SK-MEL-5 (cell line): ENCODE data around the gene LGI4. TPM values are rescaled to one million over a fixed set of nuclear protein-coding genes. Genes with fewer than 3 reads are reported as not detected.
A peak's percentile ranks its signal among the peaks of the same experiment; 100 is the strongest.

Experiments
- DNase-seq: peaks from one replicate; pipeline ENCODE4 v3.0.0-alpha.2; 2016; ENCODE audit warnings: low read depth, low spot score
- in situ Hi-C: cut with HindIII; loops from 2 replicates; pipeline ENCODE4 v1.10.0; 2016; ENCODE audit warnings: low sequenced_read_pairs, high pct_unique_total_duplicates, low pct_unique_long_range_greater_than_20kb
- small RNA-seq, 2 experiments: library from RNA; depleted of rRNA; stranded (forward); fragments of <200 nt; gene quantifications; one replicate each; pipeline ENCODE3, GENCODE V24; 2014
- total RNA-seq: library from RNA; depleted of rRNA; stranded (reverse); fragments of >200 nt; shearing (Covaris generic); gene quantifications from 2 replicates; pipeline ENCODE4 v1.2.3, GENCODE V29; 2014; rRNA removed

LGI4 gene
- total RNA-seq, 1 experiment from 2014 or later, result 0.11 TPM

DNA sequence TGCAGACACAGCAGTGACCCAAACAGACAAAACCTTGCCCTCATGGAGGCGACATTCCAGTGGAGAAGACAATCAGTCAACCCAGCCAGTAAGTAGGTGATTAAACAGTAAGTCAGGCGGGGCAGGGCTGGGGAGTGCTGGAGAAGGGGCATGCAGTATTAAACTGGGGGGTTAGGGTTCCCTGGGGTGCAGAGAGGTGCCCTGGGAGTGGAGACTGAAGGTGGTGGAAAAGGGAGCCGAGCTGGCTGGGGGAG is 50.4 kb downstream of the LGI4 start:
- no peak for DNase-seq
- in situ Hi-C loops, result no loop called here

DNA sequence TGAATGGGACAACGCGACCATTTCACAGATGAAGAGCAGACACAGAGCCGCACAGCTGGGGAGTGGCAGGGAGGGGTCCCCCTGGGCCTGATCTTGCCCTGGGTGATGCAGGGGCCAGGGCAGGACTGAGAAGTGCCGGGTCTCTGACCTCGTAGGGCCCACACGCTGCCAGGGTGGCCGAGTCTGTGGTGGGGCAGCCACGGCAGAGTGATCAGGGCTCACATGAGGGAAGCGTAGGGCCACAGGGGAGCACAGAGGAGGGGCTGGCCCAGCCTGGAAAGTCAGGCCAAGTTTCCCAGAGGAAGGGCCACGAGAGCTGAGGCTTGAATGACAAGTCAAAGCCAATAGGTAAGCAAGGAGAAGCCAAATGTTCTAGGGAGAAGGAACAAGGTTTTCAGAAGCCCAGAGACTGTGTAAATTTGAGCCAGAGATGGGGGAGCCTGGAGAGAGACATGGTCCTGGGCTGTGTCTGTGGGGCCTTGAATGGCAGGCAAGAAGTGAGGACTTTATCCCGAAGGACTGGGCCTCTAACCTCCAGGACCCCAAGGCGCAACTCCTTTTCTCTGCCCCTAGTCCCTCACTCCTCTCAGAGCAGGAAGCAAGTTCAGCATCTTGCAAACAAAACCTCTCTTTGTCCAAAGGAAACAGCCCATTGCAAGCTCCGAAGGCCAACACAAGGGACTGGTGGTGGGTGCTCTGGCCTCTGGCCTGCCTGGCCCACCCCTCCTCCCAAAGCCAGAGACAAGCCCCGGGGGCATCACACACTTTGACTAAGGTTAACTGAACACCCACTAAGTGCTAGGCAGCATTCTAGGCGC is 51.0 kb downstream of the LGI4 start:
- peak; percentile 55 for DNase-seq
- in situ Hi-C loops, result no loop called here

DNA sequence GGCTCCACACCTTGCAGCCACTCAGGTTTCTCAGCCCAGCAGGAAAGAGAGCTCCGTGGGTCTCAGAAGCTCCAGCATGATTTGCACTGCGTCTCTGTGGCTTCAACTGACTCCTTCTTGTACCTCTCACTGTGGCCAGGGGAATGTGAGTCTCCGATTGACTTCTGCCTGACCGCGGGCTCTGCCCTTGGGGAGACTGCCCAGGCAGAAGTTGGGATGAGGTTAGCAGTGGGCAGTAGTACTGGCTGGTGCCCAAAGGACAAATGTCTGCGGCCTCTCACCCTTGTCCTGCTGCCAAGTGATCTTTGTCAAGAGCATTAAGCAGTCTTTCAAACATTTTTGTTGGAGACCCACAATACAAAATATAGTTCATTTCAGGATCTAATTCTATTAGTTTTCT is 53.7 kb downstream of the LGI4 start:
- no peak for DNase-seq
- in situ Hi-C loops, result no loop called here

DNA sequence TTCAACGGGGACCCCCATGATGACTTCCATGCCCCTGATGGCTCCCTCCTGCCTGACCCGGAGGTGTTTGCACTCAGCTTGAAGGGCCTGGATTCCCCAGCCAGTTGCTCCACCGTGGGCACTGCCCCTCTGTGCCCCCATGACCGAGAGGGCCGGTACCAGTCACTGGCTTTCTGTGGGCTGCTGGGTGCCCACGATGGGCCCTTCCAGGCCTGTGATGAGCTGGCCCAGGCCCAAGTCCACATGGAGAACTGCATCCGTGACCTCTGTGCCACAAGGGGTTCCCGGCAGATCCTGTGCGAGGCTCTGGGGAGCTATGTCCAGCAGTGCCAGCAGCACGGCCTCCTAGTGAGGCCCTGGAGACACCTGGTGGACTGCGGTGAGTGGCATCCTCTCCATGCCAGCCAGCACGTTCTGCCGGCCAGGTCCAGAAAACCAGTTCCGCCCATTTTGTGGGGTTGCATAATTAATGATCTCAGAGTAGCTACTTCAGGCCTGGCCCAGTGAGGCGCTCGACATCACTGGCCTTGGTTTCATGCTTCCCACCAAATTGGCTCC is 54.2 kb downstream of the LGI4 start:
- DNase-seq, result no peak
- in situ Hi-C loops, result no loop called here

DNA sequence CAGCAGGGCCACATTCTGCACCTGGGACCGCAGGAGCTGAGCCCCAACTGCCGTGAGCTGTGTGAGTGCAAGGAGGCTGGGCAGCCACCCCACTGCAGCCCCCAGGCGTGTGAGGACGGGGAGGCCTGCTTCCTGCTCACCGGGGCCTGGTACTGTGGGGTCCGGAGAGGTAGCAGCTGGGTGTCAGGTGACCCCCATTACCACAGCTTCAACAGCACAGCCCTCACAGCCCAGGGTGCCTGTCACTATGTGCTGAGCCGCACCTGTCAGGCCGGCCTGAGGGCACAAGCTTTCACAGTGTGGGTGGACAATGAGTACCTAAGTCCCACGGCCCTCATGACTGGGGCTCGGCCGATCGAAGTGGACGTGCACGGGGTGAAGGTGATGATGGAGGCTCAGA is 55.0 kb downstream of the LGI4 start:
- in situ Hi-C loops, result no loop called here
- DNase-seq, result no peak

DNA sequence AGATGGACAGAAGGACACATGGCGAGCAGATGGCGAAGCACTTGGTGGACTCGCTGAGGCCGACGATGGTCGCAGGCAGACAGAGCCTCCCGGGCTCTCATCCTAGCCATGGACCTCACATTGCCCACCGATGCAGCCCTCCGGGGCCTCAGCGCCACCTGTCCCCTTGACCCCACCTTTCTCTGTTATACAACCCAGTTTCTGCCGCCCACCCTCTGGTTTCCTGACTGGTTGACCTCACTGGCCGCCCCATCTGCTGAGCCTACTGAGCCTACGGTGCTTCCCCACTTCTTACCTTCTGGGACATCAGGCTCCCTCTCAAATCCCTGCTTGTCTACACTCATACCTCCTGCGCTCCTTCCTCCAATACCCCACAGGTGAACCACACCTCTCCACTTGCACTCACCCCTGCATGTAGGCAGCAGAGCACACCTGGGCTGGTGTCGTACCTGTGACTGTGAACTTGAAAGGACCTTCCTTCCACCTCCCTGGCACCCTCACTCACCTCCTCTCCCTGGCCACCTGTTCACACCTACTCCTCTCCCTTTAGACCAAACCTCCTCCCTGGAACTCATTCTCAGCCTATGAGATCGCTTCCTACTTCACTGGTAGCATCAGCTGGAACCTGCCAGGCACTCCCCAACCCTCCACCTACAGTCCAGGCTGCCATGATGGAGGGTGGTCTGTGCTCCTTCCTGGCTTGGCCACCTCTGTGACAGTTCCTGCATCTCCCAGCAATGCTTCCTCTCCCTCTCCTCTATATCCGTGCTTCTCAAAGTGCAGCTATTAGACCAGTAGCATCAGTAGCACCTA is 57.2 kb downstream of the LGI4 start:
- DNase-seq, result no peak
- in situ Hi-C loops, result no loop called here

DNA sequence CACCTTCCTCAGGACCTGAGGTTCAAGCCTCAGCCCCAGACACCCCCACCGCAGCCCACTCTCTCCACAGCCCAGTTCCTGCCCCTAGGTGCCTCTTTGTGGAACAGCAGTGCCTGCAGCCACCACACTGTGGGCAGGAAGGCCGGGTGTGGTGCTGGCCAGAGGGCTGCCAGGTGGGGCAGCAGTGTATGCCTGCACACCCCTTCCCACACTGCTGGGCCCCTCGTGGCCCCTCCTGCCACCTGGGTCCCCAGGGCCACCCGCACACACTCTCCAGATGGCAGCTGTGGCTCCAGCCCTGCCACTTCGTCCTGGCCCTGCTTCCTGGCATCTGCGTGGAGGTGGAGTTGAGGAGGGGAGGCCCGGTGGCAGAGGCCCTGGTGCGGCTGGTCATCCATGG is 58.2 kb downstream of the LGI4 start:
- in situ Hi-C loops, result no loop called here
- no peak for DNase-seq

DNA sequence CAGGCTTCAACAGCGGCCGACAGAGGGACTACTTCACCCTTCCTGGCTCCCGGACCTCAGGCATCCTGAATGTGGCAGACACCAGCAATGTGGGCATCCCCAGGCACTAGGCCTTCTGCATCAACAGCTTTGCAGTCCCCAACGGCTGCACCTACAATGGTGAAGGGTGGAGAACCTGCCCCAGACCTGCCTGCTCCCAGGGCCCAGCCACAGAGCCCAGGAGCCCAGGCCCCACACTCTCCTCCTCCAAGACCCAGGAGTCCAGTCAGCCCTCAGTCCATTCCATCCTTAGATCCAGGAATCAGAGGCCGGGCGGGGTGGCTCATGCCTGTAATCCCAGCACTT is 58.9 kb downstream of the LGI4 start:
- no peak for DNase-seq
- in situ Hi-C loops, result no loop called here

DNA sequence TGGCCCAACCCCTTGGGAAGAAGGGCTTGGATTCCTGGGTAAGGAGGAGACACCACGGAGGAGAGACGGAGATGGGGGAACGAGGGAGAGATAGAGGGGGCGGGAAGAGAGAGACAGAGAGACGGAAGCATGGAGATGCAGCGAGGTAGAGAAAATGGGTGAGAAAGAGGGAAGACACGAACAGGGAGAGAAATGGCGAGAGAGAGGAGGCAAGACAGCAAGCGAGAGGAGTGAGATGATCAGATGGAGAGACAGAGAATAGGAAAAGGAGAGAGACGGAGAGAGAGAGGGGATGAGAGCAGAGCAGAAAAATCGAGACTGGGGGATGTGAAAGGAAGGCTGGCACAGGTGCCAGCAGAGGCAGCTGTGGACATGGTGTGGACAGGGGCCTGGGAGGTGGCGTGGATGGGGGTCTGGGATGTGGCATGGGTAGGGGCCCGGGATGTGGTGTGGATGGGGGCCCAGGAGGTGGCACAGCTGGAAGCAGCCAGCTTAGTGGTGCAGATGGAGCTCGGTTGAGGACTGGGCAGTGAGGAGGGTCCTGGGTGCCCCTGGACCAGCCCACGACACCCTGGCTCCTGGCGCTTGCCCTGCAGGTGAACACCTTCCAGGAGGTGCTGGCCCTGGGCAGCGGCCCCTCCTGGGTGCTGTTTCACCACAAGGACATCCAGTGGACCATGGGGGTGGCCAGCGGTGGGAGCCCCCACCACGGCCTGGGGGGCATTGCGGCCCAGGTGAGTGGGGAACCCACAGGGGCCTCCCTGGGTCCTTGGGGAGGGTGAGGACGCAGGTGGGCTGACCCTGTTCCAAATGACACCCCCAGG is 59.4 kb downstream of the LGI4 start:
- in situ Hi-C loops, result no loop called here
- no peak for DNase-seq

Small RNA genes lying within 50 kb of the gene (small RNA-seq; reads per million reads assigned to genes)
- 0 reads per million in 2 experiments for gene AC020907.2

Other genes with a start within 250 kb of the LGI4 start
- gene ZNF30, start 208.2 kb downstream of the LGI4 start, total RNA-seq, result 3.2 and 3.9 TPM in 2 replicates
- gene ZNF792, start 170.8 kb downstream of the LGI4 start, total RNA-seq, result 2.5 and 2.6 TPM in 2 replicates
- 18.8 and 20.6 TPM in 2 replicates for gene GRAMD1A, start 134.7 kb downstream of the LGI4 start, total RNA-seq
- 0.21 and 1.3 TPM in 2 replicates for gene SCN1B, start 104.6 kb downstream of the LGI4 start, total RNA-seq
- gene HPN, start 93.3 kb downstream of the LGI4 start, total RNA-seq, result not detected in 2 replicates
- not detected in 2 replicates for gene FXYD3, start 19.2 kb downstream of the LGI4 start, total RNA-seq
- gene FXYD1, start 3.8 kb upstream of the LGI4 start, total RNA-seq, result not detected in 2 replicates
- not detected in 2 replicates for gene FXYD7, start 8.2 kb upstream of the LGI4 start, total RNA-seq
- gene FXYD5, start 19.7 kb upstream of the LGI4 start, total RNA-seq, result 71.3 and 79.3 TPM in 2 replicates
- gene FAM187B, start 93.7 kb upstream of the LGI4 start, total RNA-seq, result not detected in 2 replicates
- 0.98 and 1.2 TPM in 2 replicates for gene LSR, start 113.9 kb upstream of the LGI4 start, total RNA-seq
- gene USF2, start 133.9 kb upstream of the LGI4 start, total RNA-seq, result 78.1 and 82.7 TPM in 2 replicates
- not detected in 2 replicates for gene HAMP, start 147.5 kb upstream of the LGI4 start, total RNA-seq
- not detected in 2 replicates for gene MAG, start 157.1 kb upstream of the LGI4 start, total RNA-seq
- gene CD22, start 194.1 kb upstream of the LGI4 start, total RNA-seq, result 4.4 and 5.5 TPM in 2 replicates
- gene FFAR1, start 212.8 kb upstream of the LGI4 start, total RNA-seq, result not detected in 2 replicates
- not detected in 2 replicates for gene FFAR3, start 223.4 kb upstream of the LGI4 start, total RNA-seq
- gene GPR42, start 236.0 kb upstream of the LGI4 start, total RNA-seq, result not detected in 2 replicates